Urothelium cell line (cell line): ENCODE results near the gene TSSK6.
"Not testable (repeated sequence)": the region's sequence is repeated elsewhere in the genome, so short reads cannot be mapped to it uniquely, and the experiment has no call there.

Experiments used
- DNase-seq: peaks from one replicate; pipeline ENCODE4 v3.0.0; 2011; ENCODE audit warnings: low spot score, mixed read lengths
- FAIRE-seq: peaks from 2 replicates; lab custom pipeline; 2011; peaks lifted over from hg19 to GRCh38; lab: Jason Lieb, UNC

The TSSK6 gene

GRCh38 chr19:19488875-19489690, 26.3 kb downstream of the TSSK6 start:
- DNase-seq, result peak; percentile 70
- FAIRE-seq, result no peak

DNA sequence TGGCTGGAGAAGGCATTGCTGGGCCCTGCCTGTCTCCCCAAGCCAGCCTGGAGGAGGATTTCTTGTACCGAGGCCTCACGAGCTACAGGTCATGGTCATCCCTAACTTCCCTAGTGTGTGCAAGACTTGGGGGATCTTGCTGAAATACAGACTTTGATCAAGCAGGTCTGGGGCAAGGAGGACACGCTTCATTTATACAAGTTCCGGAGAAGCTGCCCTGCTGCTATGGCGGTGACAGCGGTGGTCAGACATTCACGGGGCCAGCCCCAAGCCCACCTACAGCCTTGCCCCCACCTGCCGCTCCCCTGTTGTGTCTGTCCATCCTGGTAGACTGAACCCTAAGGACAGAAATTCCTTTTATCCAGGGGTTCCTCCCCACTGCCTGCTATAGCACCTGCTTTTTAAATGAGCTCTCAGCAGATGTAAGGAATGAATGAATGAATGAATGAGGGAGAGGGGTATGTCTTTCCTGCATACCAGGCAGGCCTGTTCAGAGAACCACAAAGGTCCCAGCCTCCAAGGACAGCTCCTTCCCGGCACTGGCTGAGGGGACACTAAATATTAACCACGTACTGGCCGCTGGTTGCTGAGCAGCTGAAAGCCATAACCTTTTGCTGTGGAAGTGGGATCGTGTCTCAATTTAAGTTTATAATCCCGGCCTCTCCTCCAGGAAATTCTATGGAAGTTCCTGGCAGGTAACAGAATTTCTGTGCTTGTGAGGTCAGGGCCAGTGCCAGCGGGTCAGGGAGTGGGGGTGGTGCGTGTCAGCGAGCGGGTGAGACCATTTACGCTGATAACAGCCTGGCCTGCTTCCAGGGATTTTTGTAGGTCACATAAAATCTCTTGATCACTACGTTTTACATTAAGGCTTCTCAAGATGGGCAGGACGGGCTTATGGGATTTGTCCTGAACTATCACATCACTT, 27.1 kb downstream of the TSSK6 start:
- FAIRE-seq (no peak), DNase-seq (no peak)

GRCh38 chr19:19487077-19487949, 28.0 kb downstream of the TSSK6 start:
- FAIRE-seq (no peak), DNase-seq (no peak)

- DNase-seq (no peak), FAIRE-seq (no peak)
Observed at GRCh38 chr19:19486343-19487076, 28.8 kb downstream of the TSSK6 start.

DNA sequence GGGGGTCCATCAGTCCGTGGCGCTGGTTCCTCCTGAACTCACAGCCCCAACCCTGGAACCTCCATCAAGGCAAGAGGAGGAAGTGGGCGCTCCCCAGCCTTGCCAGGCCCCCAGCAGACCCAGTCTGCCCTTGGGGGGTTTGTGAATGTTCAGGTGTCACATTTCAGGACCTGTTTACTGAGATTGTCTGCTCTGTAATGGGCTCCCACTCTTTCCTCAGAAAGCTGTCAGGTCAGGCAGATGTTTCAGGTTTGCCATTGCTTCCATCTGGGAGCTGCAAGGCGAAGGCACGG, 29.4 kb downstream of the TSSK6 start:
- DNase-seq (no peak), FAIRE-seq (no peak)

- FAIRE-seq (no peak), DNase-seq (no peak)
Observed at GRCh38 chr19:19485161-19485997, 30.0 kb downstream of the TSSK6 start.

GRCh38 chr19:19482809-19483596, 32.3 kb downstream of the TSSK6 start:
- DNase-seq (no peak), FAIRE-seq (no peak)

- no peak for DNase-seq
- no peak for FAIRE-seq
Observed at GRCh38 chr19:19480688-19481087, 34.7 kb downstream of the TSSK6 start.

DNA sequence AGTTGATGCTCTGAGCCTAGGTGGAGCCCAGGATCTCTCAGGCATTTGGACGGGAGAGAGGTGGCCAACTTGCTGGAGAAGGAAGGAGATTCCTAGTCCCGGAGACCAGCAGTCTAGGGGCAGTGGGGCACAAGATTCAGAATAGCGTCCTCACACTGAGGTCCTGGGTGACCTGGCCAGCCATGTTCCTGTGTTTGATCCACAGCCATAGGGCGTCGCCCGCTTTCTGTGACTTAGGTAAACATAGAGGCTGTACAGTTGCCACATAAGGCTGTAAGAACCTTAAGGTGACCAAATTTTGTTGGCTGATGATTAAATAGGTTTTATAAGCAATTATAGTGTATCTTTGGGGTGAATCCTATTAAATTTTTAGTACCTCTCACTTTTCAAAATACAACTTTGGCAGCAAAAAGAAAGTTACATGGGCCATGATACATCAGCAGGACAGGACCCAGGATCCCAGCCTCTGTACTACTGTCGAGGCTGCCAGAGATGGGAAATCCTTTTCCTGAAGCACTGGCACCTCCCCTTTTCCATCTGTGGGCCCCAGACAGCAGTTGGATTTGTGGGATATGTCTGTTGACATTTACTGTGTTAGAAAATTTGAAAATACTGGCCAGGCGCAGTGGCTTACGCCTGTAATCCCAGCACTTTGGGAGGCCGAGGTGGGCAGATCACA, 37.5 kb downstream of the TSSK6 start:
- FAIRE-seq, result no peak
- DNase-seq, result no peak

GRCh38 chr19:19475849-19476828, 39.2 kb downstream of the TSSK6 start:
- FAIRE-seq (no peak), DNase-seq (no peak)

DNA sequence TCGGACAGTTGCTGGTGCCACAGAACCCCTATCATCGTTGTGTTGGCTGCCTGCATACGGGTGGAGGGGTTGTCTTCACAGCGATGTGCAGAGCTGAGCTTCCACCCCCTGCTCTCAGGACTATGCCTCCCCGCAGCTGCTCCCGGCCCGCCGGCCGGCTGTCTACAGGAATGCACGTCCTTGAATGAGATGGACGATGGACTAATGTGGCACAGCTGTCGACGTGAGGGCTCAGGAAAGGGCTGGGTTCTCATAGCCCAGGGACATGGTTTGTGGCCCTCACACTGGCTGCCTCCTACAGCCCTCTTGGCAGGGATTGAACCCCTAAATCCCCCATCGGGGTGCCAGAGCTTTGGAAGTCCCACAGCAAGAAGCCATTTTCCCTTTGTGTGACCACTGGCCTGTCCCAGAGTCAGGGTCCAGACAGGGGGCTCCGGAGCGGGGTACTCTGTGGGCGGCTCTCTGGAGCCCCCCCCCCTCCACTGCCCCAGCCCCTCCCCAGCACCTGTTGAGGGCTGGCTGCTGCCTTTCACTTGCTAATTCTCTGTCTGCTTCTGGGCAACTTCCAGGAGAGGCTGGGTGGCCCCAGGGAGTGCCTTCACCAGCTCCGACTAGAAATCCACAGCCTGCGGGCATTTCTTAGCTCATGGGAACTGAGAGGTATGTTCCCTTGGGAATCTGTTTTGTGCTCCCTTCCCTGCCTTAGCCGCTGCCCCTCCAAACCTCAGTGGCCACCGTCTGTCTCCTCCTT, 40.2 kb downstream of the TSSK6 start:
- no peak for FAIRE-seq
- DNase-seq, result no peak

- not testable (repeated sequence) for DNase-seq, FAIRE-seq
Observed at GRCh38 chr19:19472106-19472505, 43.2 kb downstream of the TSSK6 start.

- FAIRE-seq (no peak), DNase-seq (no peak)
Observed at GRCh38 chr19:19471682-19472081, 43.7 kb downstream of the TSSK6 start.

DNA sequence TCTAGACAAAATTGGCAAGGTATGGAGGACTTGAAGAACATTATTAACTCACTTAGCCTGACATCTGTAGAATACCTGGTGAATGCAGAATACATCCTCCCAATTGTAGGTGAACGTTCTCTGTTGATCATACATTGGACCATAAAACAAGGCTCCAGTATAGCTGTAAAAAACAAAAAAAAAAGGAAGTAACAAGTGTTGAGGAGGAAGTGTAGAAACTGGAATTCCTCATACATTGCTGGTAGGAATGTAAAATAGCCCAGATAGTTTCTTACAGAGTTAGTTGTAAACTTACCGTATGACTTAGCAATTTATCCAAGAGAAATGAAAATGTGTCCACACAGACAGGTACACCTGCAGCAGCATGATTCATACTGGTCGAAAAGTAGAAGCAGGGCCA, 44.8 kb downstream of the TSSK6 start:
- FAIRE-seq, result no peak
- no peak for DNase-seq

DNA sequence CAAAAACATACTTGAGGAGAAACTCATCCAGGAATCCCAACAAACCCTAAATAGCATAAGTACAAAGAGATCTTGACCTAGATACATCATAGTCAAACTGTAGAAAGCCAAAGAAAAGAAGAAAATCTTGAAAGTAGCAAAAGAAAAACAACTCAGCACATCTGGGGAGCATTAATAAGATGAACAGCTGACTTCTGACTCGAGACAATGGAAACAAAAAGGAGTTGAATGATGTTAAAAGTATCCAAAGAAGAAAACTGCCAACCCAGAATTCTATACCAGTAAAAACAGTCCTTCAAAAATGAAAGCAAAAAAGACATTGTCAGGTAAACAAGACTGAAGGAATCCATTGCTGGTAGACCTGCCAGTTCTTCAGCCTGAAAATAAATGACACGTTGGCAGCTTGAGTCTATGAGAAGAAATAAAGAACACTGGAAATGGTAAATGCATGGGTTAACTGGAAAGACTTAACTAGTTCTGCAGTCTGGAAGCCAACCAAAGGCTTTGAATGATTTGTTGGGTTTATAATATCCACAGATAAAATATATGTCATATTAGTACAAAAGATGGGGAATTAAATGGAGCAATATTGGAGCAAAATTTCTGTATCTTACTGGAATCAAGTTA, 46.8 kb downstream of the TSSK6 start:
- no peak for FAIRE-seq

GRCh38 chr19:19466201-19466600, 49.1 kb downstream of the TSSK6 start:
- FAIRE-seq (no peak), DNase-seq (no peak)

More for the DNA sequence above, 46.8 kb downstream of the TSSK6 start:
- DNase-seq, result no peak
